Endothelial cell of umbilical vein (primary cell): ENCODE measurements around the gene FZR1. TPM values are rescaled to one million over a fixed set of nuclear protein-coding genes. Genes with fewer than 3 reads are reported as not detected.

Experiments used
- BruUV-seq: library from RNA; stranded (reverse); fragments of 400-500 nt; replicated peaks from 2 replicates; lab custom pipeline; 2021; lab: Mats Ljungman, UMichigan
- CTCF ChIA-PET: fragments of 300-600, 350-600 bp; sonication (Branson Sonifier 250); formaldehyde crosslinking; loops from one replicate; lab custom pipeline; 2021; ENCODE audit warnings: antibody characterized with exemption, inconsistent platforms; lab: Charles Lee
- POLR2A ChIA-PET: fragments of 300-600, 350-600 bp; sonication (Branson Sonifier 250); formaldehyde crosslinking; loops from one replicate; lab custom pipeline; 2021; ENCODE audit warnings: antibody characterized with exemption, inconsistent platforms; lab: Charles Lee
- DNase-seq: peaks from one replicate; pipeline ENCODE4 v3.0.0-alpha.2; 2011; ENCODE audit warnings: low read depth, low spot score
- FAIRE-seq: peaks from 2 replicates; lab custom pipeline; 2011; peaks lifted over from hg19 to GRCh38; lab: Jason Lieb, UNC
- H2AFZ ChIP-seq: 2 replicates; pipeline ENCODE4 v1.6.0; 2012; ENCODE audit warnings: low read depth, low read length, control low read depth, inconsistent platforms
- H3K27ac ChIP-seq: 2 replicates; pipeline ENCODE4 v1.5.1; 2011; ENCODE audit warnings: low read depth, mild to moderate bottlenecking, control low read depth, low read length, moderate library complexity; ENCODE audit not compliant: insufficient read depth
- H3K27me3 ChIP-seq, 2 experiments: 2 replicates each; pipeline versions ENCODE4 v1.6.0 to v1.6.1; 2011; ENCODE audit warnings: low read length in 2 of 2, mixed read lengths in 1 of 2; ENCODE audit not compliant: control insufficient read depth in 2 of 2, insufficient read depth in 2 of 2
- H3K36me3 ChIP-seq, 2 experiments: 2 replicates in 1 of 2; 3 replicates in 1 of 2; pipeline ENCODE4 v1.5.1; 2011; ENCODE audit warnings: low read length in 2 of 2, mild to moderate bottlenecking in 1 of 2, moderate library complexity in 1 of 2; ENCODE audit not compliant: control insufficient read depth in 2 of 2, insufficient read depth in 2 of 2; ENCODE audit errors: extremely low read depth in 1 of 2
- H3K4me1 ChIP-seq: 3 replicates; pipeline ENCODE4 v1.5.1; 2011; ENCODE audit warnings: mild to moderate bottlenecking, low read length; ENCODE audit not compliant: control insufficient read depth, insufficient read depth; ENCODE audit errors: extremely low read depth
- H3K4me2 ChIP-seq: 2 replicates; pipeline ENCODE4 v1.6.1; 2011; ENCODE audit warnings: low read length, control low read depth, mixed read lengths; ENCODE audit not compliant: insufficient read depth
- H3K4me3 ChIP-seq, 3 experiments: fragments of 200-600 bp in 1 of 3; sonication (generic), shearing (Covaris generic) in 1 of 3; replicated peaks in 1 of 3; 2 replicates each; pipeline ENCODE4 v1.5.1; 2011 to 2016; ENCODE audit warnings: control low read depth in 3 of 3, low read length in 3 of 3, mild to moderate bottlenecking in 2 of 3, inconsistent platforms in 1 of 3, low read depth in 1 of 3, moderate library complexity in 1 of 3; ENCODE audit not compliant: insufficient read depth in 1 of 3
- H3K79me2 ChIP-seq: 2 replicates; pipeline ENCODE4 v1.6.0; 2012; ENCODE audit warnings: low read length, inconsistent platforms; ENCODE audit not compliant: control insufficient read depth, insufficient read depth
- H3K9ac ChIP-seq: replicated peaks from 2 replicates; pipeline ENCODE3; 2011; ENCODE audit warnings: low read length, control low read depth; ENCODE audit not compliant: insufficient read depth; ENCODE audit errors: extremely low read depth
- H3K9me1 ChIP-seq: replicated peaks from 3 replicates; pipeline ENCODE4 v1.6.0; 2011; ENCODE audit warnings: mild to moderate bottlenecking, low read length; ENCODE audit not compliant: control insufficient read depth, insufficient read depth; ENCODE audit errors: extremely low read depth
- H3K9me3 ChIP-seq: replicated peaks from 2 replicates; pipeline ENCODE4 v1.5.1; 2012; ENCODE audit warnings: low read length, inconsistent platforms; ENCODE audit not compliant: control insufficient read depth, insufficient read depth
- H4K20me1 ChIP-seq: replicated peaks from 2 replicates; pipeline ENCODE3; 2011; ENCODE audit warnings: mild to moderate bottlenecking, low read length; ENCODE audit not compliant: control insufficient read depth, insufficient read depth; ENCODE audit errors: extremely low read depth
- CTCF ChIP-seq, 2 donors: IDR thresholded peaks; 1 replicate in 1 of 2; 2 replicates in 1 of 2; pipeline ENCODE4 v1.5.1; 2011; ENCODE audit warnings: low read length in 2 of 2, mild to moderate bottlenecking in 2 of 2, moderate library complexity in 2 of 2, control low read depth in 1 of 2, inconsistent platforms in 1 of 2, low read depth in 1 of 2; ENCODE audit not compliant: insufficient read depth in 1 of 2; ENCODE audit errors: extremely low read depth in 1 of 2
- FOS ChIP-seq: IDR thresholded peaks from 2 replicates; pipeline ENCODE4 v1.6.1; 2011; ENCODE audit warnings: mild to moderate bottlenecking, low read length, moderate library complexity, borderline replicate concordance; ENCODE audit not compliant: insufficient read depth
- GATA2 ChIP-seq: IDR thresholded peaks from 2 replicates; pipeline ENCODE4 v1.7.0; 2011; ENCODE audit warnings: low read depth, mild to moderate bottlenecking, moderate library complexity, mixed read lengths, low read length; ENCODE audit not compliant: insufficient read length, insufficient read depth
- POLR2AphosphoS5 ChIP-seq: IDR thresholded peaks from 2 replicates; pipeline ENCODE4 v1.6.1; 2012; ENCODE audit warnings: low read depth, mild to moderate bottlenecking, control low read depth, low read length, moderate library complexity; ENCODE audit not compliant: insufficient read depth
- dilution Hi-C: fragments of 300-500 bp; cut with MboI; formaldehyde crosslinking; loops from one replicate; pipeline ENCODE4 v1.15.0; 2019; ENCODE audit warnings: low sequenced_read_pairs; ENCODE audit not compliant: extremely low pct_ligation_motif_present
- intact Hi-C: fragments of 100-400 bp; cut with micrococcal nuclease; formaldehyde crosslinking; loops from one replicate; pipeline ENCODE4 v1.10.0; 2022
- polyA plus RNA-seq, 4 experiments: library from polyadenylated mRNA; depleted of rRNA in 3 of 4; stranded (reverse) in 3 of 4; unstranded in 1 of 4; fragments of >200 nt; gene quantifications; 2 replicates each; pipeline versions ENCODE4 v1.2.1 to v1.2.3, GENCODE V29; 2011 to 2012; ENCODE audit warnings: missing spikeins in 1 of 4
- total RNA-seq: library from RNA; stranded (reverse); gene quantifications from 2 replicates; pipeline ENCODE4 v1.2.3, GENCODE V29; 2021

The FZR1 gene
- total and polyA plus RNA-seq, 2 donors (not counting 3 experiments of a cell fraction or from before 2014, with no cell fraction given) = 35.9 to 60.4 TPM

GRCh38 chr19:3556978-3557460 lies 50.9 kb downstream of the FZR1 start:
- Histone ChIP-seq H3K4me3 (peak overlapping the region; percentile 49 to 63 (median 58)), H3K9me1 (no peaks in the 10 kb centered on the region), H3K27me3 (no peaks in the 10 kb centered on the region), H4K20me1 (no peaks in the 10 kb centered on the region), H3K9ac (peak overlapping the region; percentile 52), H3K27ac (peak overlapping the region; percentile 21), H3K4me1 (peaks cover 25% of the 10 kb centered on the region), H3K36me3 (no peaks in the 10 kb centered on the region), H3K79me2 (peaks cover 38% of the 10 kb centered on the region), H3K4me2 (peak overlapping the region; percentile 69), H2AFZ (peak overlapping the region; percentile 30), H3K9me3 (no peaks in the 10 kb centered on the region)
- FAIRE-seq (peak; percentile 35), DNase-seq (peak; percentile 40)
- dilution Hi-C loops (no loop called here), intact Hi-C loops (loop anchor here (1.0 kb wide), 1 partner anchor 15 kb away; the partner anchor contains the start of gene HMG20B)
- POLR2A ChIA-PET = interaction anchor here (1.5 kb wide), 1 partner anchor 17 kb away, joined by 6 read pairs; no protein-coding TSS in a partner anchor
- TF ChIP-seq GATA2 = no peak
- TF ChIP-seq CTCF (IDR thresholded peaks at IDR 0.05; ENCODE audit: extremely low read depth in 1 of 2, insufficient read depth in 1 of 2, low read depth in 1 of 2, low read length in 2 of 2) = peak in 1 of 2 donors; percentile 0
- peak; percentile 19 for TF ChIP-seq FOS
- TF ChIP-seq POLR2AphosphoS5 = no peak
- CTCF ChIA-PET = interaction anchor here (0.5 to 6.4 kb wide), 6 partner anchors 11 to 51 kb away, joined by 3 to 34 read pairs (median 8); partner anchors contain the start of gene GIPC3
- BruUV-seq = no TSS peak
